GM23338 (cell line): ENCODE results near the gene PITX1.

Experiments
- CTCF ChIP-seq, 2 experiments: fragments of 200-600 bp in 1 of 2; sonication (generic) in 1 of 2; conservative IDR thresholded peaks; 2 replicates each; pipeline versions ENCODE4 v1.5.1 to v1.6.1; 2016 to 2017; ENCODE audit warnings: antibody characterized with exemption in 2 of 2, low read depth in 2 of 2, mild to moderate bottlenecking in 2 of 2, moderate library complexity in 1 of 2
- EZH2 ChIP-seq: fragments of 200-600 bp; sonication (generic); IDR thresholded peaks from one replicate; pipeline ENCODE4 v1.8.0; 2017; ENCODE audit warnings: antibody characterized with exemption, mild to moderate bottlenecking, low read depth; ENCODE audit not compliant: unreplicated experiment
- EZH2phosphoT487 ChIP-seq: fragments of 200-600 bp; sonication (generic); IDR thresholded peaks from one replicate; pipeline ENCODE4 v1.8.1; 2018; ENCODE audit warnings: antibody characterized with exemption; ENCODE audit not compliant: unreplicated experiment
- STAT1 ChIP-seq: IDR thresholded peaks from one replicate; pipeline ENCODE4 v1.6.1; 2016; ENCODE audit warnings: antibody characterized with exemption; ENCODE audit not compliant: unreplicated experiment
- TF ChIP-seq, protein P1 (sequence below): IDR thresholded peaks from one replicate; pipeline ENCODE4 v1.6.1; 2018; ENCODE audit warnings: antibody characterized with exemption; ENCODE audit not compliant: unreplicated experiment

DNA sequence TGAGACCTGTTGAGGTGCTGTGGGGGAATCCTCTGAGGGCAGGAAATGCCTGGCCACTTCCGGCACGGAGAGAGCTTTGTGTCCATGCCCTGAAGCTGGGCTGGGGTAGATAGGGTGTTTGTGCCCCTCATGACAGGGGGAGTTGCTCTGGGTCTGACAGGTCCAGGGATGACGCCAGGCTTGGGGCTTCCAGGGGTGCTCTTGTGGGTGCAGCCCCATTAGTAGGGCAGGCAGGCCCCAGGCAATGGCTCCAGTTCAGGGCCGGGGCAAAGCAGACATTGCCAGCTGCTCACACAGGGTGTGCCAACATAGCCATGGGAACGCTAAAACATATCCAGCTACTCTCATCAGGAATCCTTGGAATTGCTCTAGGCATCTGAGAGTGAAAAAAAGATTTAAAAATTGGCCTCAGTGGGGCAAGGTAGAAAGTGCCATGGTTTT is 21.1 kb downstream of the PITX1 start:
- TF ChIP-seq EZH2 (no peak), CTCF (conservative IDR thresholded peaks at IDR 0.05; ENCODE audit: low read depth in 2 of 2) (no peak), EZH2phosphoT487 (no peak), STAT1 (no peak)
- TF ChIP-seq, protein P1, sequence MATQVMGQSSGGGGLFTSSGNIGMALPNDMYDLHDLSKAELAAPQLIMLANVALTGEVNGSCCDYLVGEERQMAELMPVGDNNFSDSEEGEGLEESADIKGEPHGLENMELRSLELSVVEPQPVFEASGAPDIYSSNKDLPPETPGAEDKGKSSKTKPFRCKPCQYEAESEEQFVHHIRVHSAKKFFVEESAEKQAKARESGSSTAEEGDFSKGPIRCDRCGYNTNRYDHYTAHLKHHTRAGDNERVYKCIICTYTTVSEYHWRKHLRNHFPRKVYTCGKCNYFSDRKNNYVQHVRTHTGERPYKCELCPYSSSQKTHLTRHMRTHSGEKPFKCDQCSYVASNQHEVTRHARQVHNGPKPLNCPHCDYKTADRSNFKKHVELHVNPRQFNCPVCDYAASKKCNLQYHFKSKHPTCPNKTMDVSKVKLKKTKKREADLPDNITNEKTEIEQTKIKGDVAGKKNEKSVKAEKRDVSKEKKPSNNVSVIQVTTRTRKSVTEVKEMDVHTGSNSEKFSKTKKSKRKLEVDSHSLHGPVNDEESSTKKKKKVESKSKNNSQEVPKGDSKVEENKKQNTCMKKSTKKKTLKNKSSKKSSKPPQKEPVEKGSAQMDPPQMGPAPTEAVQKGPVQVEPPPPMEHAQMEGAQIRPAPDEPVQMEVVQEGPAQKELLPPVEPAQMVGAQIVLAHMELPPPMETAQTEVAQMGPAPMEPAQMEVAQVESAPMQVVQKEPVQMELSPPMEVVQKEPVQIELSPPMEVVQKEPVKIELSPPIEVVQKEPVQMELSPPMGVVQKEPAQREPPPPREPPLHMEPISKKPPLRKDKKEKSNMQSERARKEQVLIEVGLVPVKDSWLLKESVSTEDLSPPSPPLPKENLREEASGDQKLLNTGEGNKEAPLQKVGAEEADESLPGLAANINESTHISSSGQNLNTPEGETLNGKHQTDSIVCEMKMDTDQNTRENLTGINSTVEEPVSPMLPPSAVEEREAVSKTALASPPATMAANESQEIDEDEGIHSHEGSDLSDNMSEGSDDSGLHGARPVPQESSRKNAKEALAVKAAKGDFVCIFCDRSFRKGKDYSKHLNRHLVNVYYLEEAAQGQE = no peak
